Stimulated activated CD8-positive, alpha-beta memory T cell treated with anti-CD3 and anti-CD28 coated beads, Interleukin-15, amount 100 ng/mL, for 1 hour (primary cell): ENCODE measurements around the gene OR9A4.

Experiments
- DNase-seq: peaks from one replicate; pipeline ENCODE4 v3.0.0-alpha.2; 2020; ENCODE audit warnings: low read depth

Gene OR9A4

GRCh38 chr7:141949021-141949420 lies 32.8 kb downstream of the OR9A4 start:
- no peak for DNase-seq

- no peak for DNase-seq
Observed at GRCh38 chr7:141949451-141949850, 33.3 kb downstream of the OR9A4 start.

GRCh38 chr7:141949911-141950310 lies 33.7 kb downstream of the OR9A4 start:
- DNase-seq = no peak

GRCh38 chr7:141950806-141951205 lies 34.6 kb downstream of the OR9A4 start:
- no peak for DNase-seq

GRCh38 chr7:141952461-141952860 lies 36.3 kb downstream of the OR9A4 start:
- DNase-seq = no peak

DNA sequence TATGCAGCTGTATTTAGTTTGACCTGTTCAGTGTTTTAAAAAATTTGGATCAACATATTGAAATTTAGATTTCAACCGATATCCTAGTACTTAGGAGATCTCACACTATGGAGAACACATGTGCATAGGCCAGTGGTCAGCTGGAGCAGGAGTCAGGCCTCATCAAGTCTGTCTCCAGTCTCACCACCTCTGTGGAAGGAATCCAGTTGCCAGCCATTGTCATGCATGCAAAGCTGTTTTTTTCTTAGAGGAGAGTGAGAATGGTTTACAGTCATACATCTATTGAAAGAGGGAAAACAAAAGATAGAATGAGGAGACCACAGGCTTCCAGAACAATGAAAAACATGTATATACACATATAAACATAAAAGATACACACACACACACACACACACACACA lies 38.1 kb downstream of the OR9A4 start:
- no peak for DNase-seq

GRCh38 chr7:141956084-141956483 lies 39.9 kb downstream of the OR9A4 start:
- no peak for DNase-seq

- no peak for DNase-seq
Observed at GRCh38 chr7:141960687-141961422, 44.7 kb downstream of the OR9A4 start.
